H9 (cell line): ENCODE data around the gene ERMP1. TPM values are rescaled to one million over a fixed set of nuclear protein-coding genes. Genes with fewer than 3 reads are reported as not detected.

Experiments
- DNase-seq: peaks from one replicate; pipeline ENCODE4 v3.0.0-alpha.2; 2017
- H2AFZ ChIP-seq: one replicate; pipeline ENCODE4 v1.6.1; 2013; ENCODE audit warnings: mild to moderate bottlenecking, low read length, control low read depth, moderate library complexity
- H2AK5ac ChIP-seq: 2 replicates; pipeline ENCODE4 v1.6.1; 2013; ENCODE audit warnings: low read length, control low read depth, mixed read lengths; ENCODE audit not compliant: insufficient read length
- H2BK120ac ChIP-seq: one replicate; pipeline ENCODE4 v1.6.1; 2013; ENCODE audit warnings: low read depth, mild to moderate bottlenecking, low read length, control low read depth, inconsistent platforms; ENCODE audit not compliant: poor library complexity, severe bottlenecking
- H2BK12ac ChIP-seq: 2 replicates; pipeline ENCODE4 v1.6.1; 2013; ENCODE audit warnings: low read length, control low read depth, mixed read lengths, low read depth; ENCODE audit not compliant: insufficient read length
- H2BK15ac ChIP-seq: 2 replicates; pipeline ENCODE4 v1.6.1; 2013; ENCODE audit warnings: low read depth, low read length, control low read depth
- H2BK20ac ChIP-seq: one replicate; pipeline ENCODE4 v1.6.1; 2013; ENCODE audit warnings: low read depth, mild to moderate bottlenecking, low read length, control low read depth, inconsistent platforms; ENCODE audit not compliant: poor library complexity, severe bottlenecking
- H2BK5ac ChIP-seq: 2 replicates; pipeline ENCODE4 v1.6.1; 2013; ENCODE audit warnings: low read length, control low read depth, mixed read lengths; ENCODE audit not compliant: insufficient read length
- H3K14ac ChIP-seq: 2 replicates; pipeline ENCODE4 v1.6.1; 2013; ENCODE audit warnings: low read length, control low read depth; ENCODE audit not compliant: insufficient read depth
- H3K18ac ChIP-seq: 2 replicates; pipeline ENCODE4 v1.6.1; 2013; ENCODE audit warnings: low read depth, mild to moderate bottlenecking, mixed read lengths, low read length, control low read depth; ENCODE audit not compliant: insufficient read length
- H3K23ac ChIP-seq: 2 replicates; pipeline ENCODE4 v1.6.1; 2013; ENCODE audit warnings: low read length, control low read depth, mixed read lengths, low read depth; ENCODE audit not compliant: insufficient read length
- H3K23me2 ChIP-seq: 2 replicates; pipeline ENCODE4 v1.6.1; 2013; ENCODE audit warnings: low read depth, mild to moderate bottlenecking, mixed read lengths, low read length, control low read depth; ENCODE audit not compliant: insufficient read length, poor library complexity, severe bottlenecking
- H3K27ac ChIP-seq: 2 replicates; pipeline ENCODE4 v1.5.1; 2013; ENCODE audit warnings: low read length, control low read depth, mixed read lengths, low read depth; ENCODE audit not compliant: insufficient read length
- H3K27me3 ChIP-seq: 2 replicates; pipeline ENCODE4 v1.6.1; 2013; ENCODE audit warnings: low read length, control low read depth, inconsistent platforms; ENCODE audit not compliant: insufficient read depth
- H3K4ac ChIP-seq: 2 replicates; pipeline ENCODE4 v1.6.1; 2013; ENCODE audit warnings: low read depth, mild to moderate bottlenecking, control low read depth, inconsistent platforms, low read length, moderate library complexity
- H3K4me1 ChIP-seq: 2 replicates; pipeline ENCODE4 v1.6.1; 2013; ENCODE audit warnings: low read length, control low read depth, inconsistent platforms; ENCODE audit not compliant: insufficient read depth
- H3K4me2 ChIP-seq: 2 replicates; pipeline ENCODE4 v1.6.1; 2013; ENCODE audit warnings: low read length, control low read depth, mixed read lengths; ENCODE audit not compliant: insufficient read length, insufficient read depth
- H3K56ac ChIP-seq: 2 replicates; pipeline ENCODE4 v1.6.1; 2013; ENCODE audit warnings: low read depth, mild to moderate bottlenecking, mixed read lengths, low read length, control low read depth; ENCODE audit not compliant: insufficient read length
- H3K79me1 ChIP-seq: 2 replicates; pipeline ENCODE4 v1.6.1; 2013; ENCODE audit warnings: low read depth, mild to moderate bottlenecking, moderate library complexity, low read length, control low read depth, inconsistent platforms; ENCODE audit not compliant: insufficient read depth, poor library complexity, severe bottlenecking
- H3K79me2 ChIP-seq: 2 replicates; pipeline ENCODE4 v1.6.1; 2013; ENCODE audit warnings: low read length, control low read depth, inconsistent platforms; ENCODE audit not compliant: insufficient read depth
- H3K9ac ChIP-seq: 2 replicates; pipeline ENCODE4 v1.6.1; 2013; ENCODE audit warnings: low read length, control low read depth, mixed read lengths; ENCODE audit not compliant: insufficient read length; ENCODE audit errors: extremely low read depth
- H3K9me3 ChIP-seq: one replicate; pipeline ENCODE4 v1.6.1; 2013; ENCODE audit warnings: low read depth, low read length, inconsistent platforms; ENCODE audit not compliant: control insufficient read depth
- H3T11ph ChIP-seq: one replicate; pipeline ENCODE4 v1.6.1; 2013; ENCODE audit warnings: mild to moderate bottlenecking, low read length, control low read depth, inconsistent platforms
- H4K20me1 ChIP-seq: one replicate; pipeline ENCODE4 v1.6.1; 2013; ENCODE audit not compliant: control insufficient read depth, insufficient read length, insufficient read depth
- H4K5ac ChIP-seq: 2 replicates; pipeline ENCODE4 v1.6.1; 2013; ENCODE audit warnings: low read depth, mild to moderate bottlenecking, mixed read lengths, low read length, control low read depth; ENCODE audit not compliant: insufficient read length
- H4K8ac ChIP-seq: replicated peaks from 2 replicates; pipeline ENCODE4 v1.6.1; 2013; ENCODE audit warnings: low read length, control low read depth, mixed read lengths, low read depth; ENCODE audit not compliant: insufficient read length
- H4K91ac ChIP-seq: 2 replicates; pipeline ENCODE4 v1.6.1; 2013; ENCODE audit warnings: low read depth, mild to moderate bottlenecking, moderate library complexity, mixed read lengths, low read length, control low read depth; ENCODE audit not compliant: insufficient read length
- H3K27ac Mint-ChIP-seq, 3 experiments: 2 replicates in 2 of 3; 3 replicates in 1 of 3; pipeline ENCODE4 v1.8.0; 2020 to 2021; ENCODE audit warnings: mixed read lengths in 3 of 3, mild to moderate bottlenecking in 1 of 3, moderate library complexity in 1 of 3
- H3K27me3 Mint-ChIP-seq: 2 replicates; pipeline ENCODE4 v1.8.0; 2021; ENCODE audit warnings: low read depth, mild to moderate bottlenecking, moderate library complexity, mixed read lengths
- H3K36me3 Mint-ChIP-seq, 3 experiments: 2 replicates in 2 of 3; 3 replicates in 1 of 3; pipeline ENCODE4 v1.8.0; 2020 to 2021; ENCODE audit warnings: low read depth in 3 of 3, mixed read lengths in 3 of 3; ENCODE audit not compliant: insufficient read depth in 1 of 3
- H3K4me1 Mint-ChIP-seq, 2 experiments: 2 replicates each; pipeline ENCODE4 v1.8.0; 2020; ENCODE audit warnings: mixed read lengths in 2 of 2
- H3K4me3 Mint-ChIP-seq, 2 experiments: 2 replicates in 1 of 2; 3 replicates in 1 of 2; pipeline ENCODE4 v1.8.0; 2020 to 2021; ENCODE audit warnings: mild to moderate bottlenecking in 2 of 2, mixed read lengths in 2 of 2, moderate library complexity in 1 of 2
- H3K9me3 Mint-ChIP-seq, 2 experiments: 2 replicates in 1 of 2; 3 replicates in 1 of 2; pipeline ENCODE4 v1.8.0; 2020; ENCODE audit warnings: mild to moderate bottlenecking in 2 of 2, mixed read lengths in 2 of 2, moderate library complexity in 1 of 2
- WGBS: extraction: QIAGEN DNeasy Blood & Tissue Kit; methylation state at CpG from one replicate; pipeline ENCODE4 v1.1.7; 2013; ENCODE audit warnings: missing lambda C conversion rate, low lambda C conversion rate, mixed read lengths; ENCODE audit not compliant: insufficient read length; ENCODE audit errors: extremely low coverage; 5-methylcytosine and 5-hydroxymethylcytosine counted together
- total RNA-seq: library from RNA; stranded (reverse); gene quantifications from 2 replicates; pipeline ENCODE4 v1.2.1, GENCODE V29; 2021
- TF ChIP-seq, protein P1 (sequence below): fragments of 200-600 bp; sonication (generic); conservative IDR thresholded peaks from 3 replicates; pipeline ENCODE4 v1.8.0; 2021; ENCODE audit warnings: antibody characterized with exemption, mild to moderate bottlenecking

Gene ERMP1
- total RNA-seq, 1 experiment from 2014 or later, result 20.2 TPM

DNA sequence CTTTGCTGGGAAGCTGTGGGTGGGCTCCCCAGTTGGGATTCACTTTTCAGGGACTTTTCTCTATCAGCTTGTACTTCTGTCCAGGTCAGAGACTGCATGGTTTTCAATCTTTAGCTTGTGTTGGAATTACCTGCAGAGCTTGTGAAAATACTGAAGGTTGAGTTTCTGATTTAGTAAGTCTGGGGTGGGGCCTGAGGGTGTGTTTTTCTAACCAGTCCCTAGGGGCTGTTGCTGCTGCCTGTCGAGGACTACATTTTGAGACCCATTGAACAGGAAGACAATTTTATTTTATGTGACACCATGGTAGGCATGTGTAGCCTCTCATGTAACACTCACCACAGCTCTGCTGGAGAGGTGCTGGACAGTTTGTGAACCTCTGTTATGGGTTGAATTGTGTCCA is 43.1 kb upstream of the ERMP1 start:
- WGBS, result no CpG with 5 or more reads among the region's 1 CpG
- H4K5ac ChIP-seq, result no peak overlapping the region
- H2BK15ac ChIP-seq, result no peak overlapping the region

More for the DNA sequence above, 43.1 kb upstream of the ERMP1 start:
- Histone ChIP-seq H3K27ac (no peak overlapping the region), H2BK5ac (no peak overlapping the region), H2BK12ac (no peak overlapping the region), H4K8ac (no peak overlapping the region), H3K79me2 (no peaks in the 10 kb centered on the region), H3K4ac (no peak overlapping the region), H3K23ac (no peak overlapping the region), H3K14ac (no peak overlapping the region), H2AFZ (no peak overlapping the region), H3K4me2 (no peak overlapping the region), H3K4me1 (0 out of 2 replicates have a peak, but pooled peaks cover 4% of the 10 kb centered on the region), H2BK120ac (no peak overlapping the region), H4K91ac (no peak overlapping the region), H3T11ph (no peak overlapping the region), H3K9me3 (no peaks in the 10 kb centered on the region), H2AK5ac (no peak overlapping the region), H2BK20ac (no peak overlapping the region), H3K23me2 (no peaks in the 10 kb centered on the region), H3K18ac (no peak overlapping the region), H3K56ac (no peak overlapping the region), H4K20me1 (no peaks in the 10 kb centered on the region), H3K9ac (no peak overlapping the region), H3K79me1 (no peaks in the 10 kb centered on the region), H3K27me3 (no peaks in the 10 kb centered on the region)
- Mint-ChIP-seq H3K4me1 (peaks cover 7 to 10% of the 10 kb centered on the region in 2 experiments), H3K9me3 (peaks cover 2 to 3% of the 10 kb centered on the region in 2 experiments; a peak in 2 of 5 replicates), H3K4me3 (no peak overlapping the region), H3K27me3 (no peaks in the 10 kb centered on the region), H3K36me3 (no peaks in the 10 kb centered on the region), H3K27ac (no peak overlapping the region)
- TF ChIP-seq, protein P1, sequence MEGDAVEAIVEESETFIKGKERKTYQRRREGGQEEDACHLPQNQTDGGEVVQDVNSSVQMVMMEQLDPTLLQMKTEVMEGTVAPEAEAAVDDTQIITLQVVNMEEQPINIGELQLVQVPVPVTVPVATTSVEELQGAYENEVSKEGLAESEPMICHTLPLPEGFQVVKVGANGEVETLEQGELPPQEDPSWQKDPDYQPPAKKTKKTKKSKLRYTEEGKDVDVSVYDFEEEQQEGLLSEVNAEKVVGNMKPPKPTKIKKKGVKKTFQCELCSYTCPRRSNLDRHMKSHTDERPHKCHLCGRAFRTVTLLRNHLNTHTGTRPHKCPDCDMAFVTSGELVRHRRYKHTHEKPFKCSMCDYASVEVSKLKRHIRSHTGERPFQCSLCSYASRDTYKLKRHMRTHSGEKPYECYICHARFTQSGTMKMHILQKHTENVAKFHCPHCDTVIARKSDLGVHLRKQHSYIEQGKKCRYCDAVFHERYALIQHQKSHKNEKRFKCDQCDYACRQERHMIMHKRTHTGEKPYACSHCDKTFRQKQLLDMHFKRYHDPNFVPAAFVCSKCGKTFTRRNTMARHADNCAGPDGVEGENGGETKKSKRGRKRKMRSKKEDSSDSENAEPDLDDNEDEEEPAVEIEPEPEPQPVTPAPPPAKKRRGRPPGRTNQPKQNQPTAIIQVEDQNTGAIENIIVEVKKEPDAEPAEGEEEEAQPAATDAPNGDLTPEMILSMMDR, result no peak
- DNase-seq, result no peak
